Retinal pigment epithelial cell (primary cell): Measurements from ENCODE around the gene ALAS1.

Experiments
- DNase-seq: peaks from one replicate; pipeline ENCODE4 v3.0.0-alpha.2; 2010; ENCODE audit warnings: low read depth
- H3K4me3 ChIP-seq: 2 replicates; pipeline ENCODE4 v1.5.1; 2011; ENCODE audit warnings: mild to moderate bottlenecking, low read length, control low read depth, moderate library complexity
- CTCF ChIP-seq: conservative IDR thresholded peaks from 2 replicates; pipeline ENCODE4 v1.5.1; 2011; ENCODE audit warnings: low read depth, low read length, control low read depth, inconsistent platforms

ALAS1 gene

GRCh38 chr3:52216585-52217408 is 18.8 kb downstream of the ALAS1 start:
- no peak overlapping the region for H3K4me3 ChIP-seq
- DNase-seq: no peak
- TF ChIP-seq CTCF: no peak

DNA sequence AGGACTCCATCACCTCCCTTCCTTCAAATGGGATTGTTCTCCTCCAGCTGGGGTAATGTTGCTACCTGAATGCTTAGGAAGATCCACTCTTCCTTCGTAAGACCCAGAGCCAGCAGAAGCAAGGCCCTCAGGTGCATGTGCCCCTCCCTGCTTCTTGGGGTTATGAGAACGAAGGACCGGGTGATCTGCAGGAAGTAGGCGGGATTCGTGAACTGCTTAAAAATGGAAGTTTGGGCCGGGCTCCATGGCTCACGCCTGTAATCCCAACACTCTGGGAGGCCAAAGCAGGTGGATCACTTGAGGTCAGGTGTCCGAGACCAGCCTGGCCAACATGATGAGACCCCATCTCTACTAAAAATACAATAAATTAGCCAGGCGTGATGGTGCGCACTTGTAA is 19.4 kb downstream of the ALAS1 start:
- TF ChIP-seq CTCF: no peak
- H3K4me3 ChIP-seq: no peak overlapping the region
- no peak for DNase-seq

GRCh38 chr3:52218026-52218425 is 20.1 kb downstream of the ALAS1 start:
- no peak for TF ChIP-seq CTCF
- no peak for DNase-seq

GRCh38 chr3:52218454-52218853 is 20.5 kb downstream of the ALAS1 start:
- TF ChIP-seq CTCF: no peak
- no peak for DNase-seq
- H3K4me3 ChIP-seq: no peak overlapping the region

More at GRCh38 chr3:52218026-52218425, 20.1 kb downstream of the ALAS1 start:
- H3K4me3 ChIP-seq: no peak overlapping the region

- no peak for DNase-seq
- TF ChIP-seq CTCF: no peak
These were observed 21.1 kb downstream of the ALAS1 start for GRCh38 chr3:52218937-52219650.

DNA sequence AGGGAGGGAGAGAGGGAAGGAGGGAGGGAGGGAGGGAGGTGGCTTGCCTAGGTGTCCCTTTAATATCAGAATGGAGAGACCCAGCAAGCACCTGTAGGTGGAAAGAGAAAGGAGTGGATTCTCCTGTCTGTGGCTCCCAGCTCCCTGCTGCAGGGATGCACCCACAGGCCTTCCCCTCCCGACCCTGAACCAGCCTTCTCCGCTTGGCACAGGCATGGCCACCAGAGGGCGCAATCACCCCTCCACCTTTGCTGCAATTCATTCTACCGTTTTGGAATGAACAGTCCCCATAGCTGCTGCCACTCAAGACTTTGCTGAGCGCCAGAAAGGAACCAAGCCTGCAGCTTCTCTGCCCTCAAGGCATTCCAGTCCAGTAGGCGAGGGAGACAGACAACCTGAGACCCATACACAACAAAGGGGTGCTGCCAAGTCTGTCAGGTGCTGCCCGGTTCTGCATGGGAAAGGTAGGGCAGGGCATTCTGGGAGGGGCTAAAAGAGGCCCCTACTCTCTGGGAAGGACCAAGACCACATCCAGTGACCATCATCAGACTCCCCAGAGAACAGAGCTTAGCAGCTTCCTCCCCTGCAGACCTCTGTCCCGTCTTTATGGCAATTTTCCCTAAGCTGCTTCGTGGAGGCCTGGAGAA is 22.5 kb downstream of the ALAS1 start:
- H3K4me3 ChIP-seq: no peak overlapping the region
- no peak for DNase-seq
- TF ChIP-seq CTCF: peak; percentile 99

More at GRCh38 chr3:52218937-52219650, 21.1 kb downstream of the ALAS1 start:
- H3K4me3 ChIP-seq: no peak overlapping the region
